Lower lobe of right lung (tissue), 2 donors: ENCODE measurements around the gene NUTF2. TPM values are rescaled to one million over a fixed set of nuclear protein-coding genes. Genes with fewer than 3 reads are reported as not detected.

ENCODE experiments used
- ATAC-seq, 2 donors: fragments of 200-7000 bp; cut with Tn5 transposase; one replicate each; pipeline ENCODE4 v1.9.1; 2020 to 2022; ENCODE audit warnings: mild to moderate bottlenecking in 2 of 2, moderate library complexity in 2 of 2
- DNase-seq: peaks from one replicate; pipeline ENCODE4 v3.0.0-alpha.2; 2020
- H3K27ac ChIP-seq: fragments of 200-600 bp; one replicate; pipeline ENCODE4 v1.8.0; 2022
- H3K27me3 ChIP-seq: fragments of 200-600 bp; one replicate; pipeline ENCODE4 v1.8.0; 2022; ENCODE audit warnings: low read depth
- H3K36me3 ChIP-seq: fragments of 200-600 bp; one replicate; pipeline ENCODE4 v1.8.0; 2022; ENCODE audit warnings: mild to moderate bottlenecking
- H3K4me1 ChIP-seq: fragments of 200-600 bp; one replicate; pipeline ENCODE4 v1.8.0; 2022
- H3K4me3 ChIP-seq: fragments of 200-600 bp; one replicate; pipeline ENCODE4 v1.8.0; 2022; ENCODE audit warnings: mild to moderate bottlenecking
- H3K9me3 ChIP-seq: fragments of 200-600 bp; one replicate; pipeline ENCODE4 v1.8.0; 2022
- intact Hi-C: fragments of 100-400 bp; cut with DNase I; formaldehyde crosslinking; loops from one replicate; pipeline ENCODE4 v1.11.0; 2022
- total RNA-seq: library from RNA; stranded (reverse); fragmentation: NEBNext Ultra II Directional; extraction: Animal tissue kit (Norgen Biotek cat#: 25700); gene quantifications from one replicate; pipeline ENCODE4 v1.2.1, GENCODE V29; 2021
- TF ChIP-seq, protein P1 (sequence below): fragments of 200-600 bp; IDR thresholded peaks from one replicate; pipeline ENCODE4 v1.8.0; 2022; ENCODE audit warnings: antibody characterized with exemption, mild to moderate bottlenecking
- donor health status: DM: no; HTN: yes; CAD: no; lungs with severe emphysema.

NUTF2 gene
- total RNA-seq, 1 donor from 2014 or later: 55.8 TPM

DNA sequence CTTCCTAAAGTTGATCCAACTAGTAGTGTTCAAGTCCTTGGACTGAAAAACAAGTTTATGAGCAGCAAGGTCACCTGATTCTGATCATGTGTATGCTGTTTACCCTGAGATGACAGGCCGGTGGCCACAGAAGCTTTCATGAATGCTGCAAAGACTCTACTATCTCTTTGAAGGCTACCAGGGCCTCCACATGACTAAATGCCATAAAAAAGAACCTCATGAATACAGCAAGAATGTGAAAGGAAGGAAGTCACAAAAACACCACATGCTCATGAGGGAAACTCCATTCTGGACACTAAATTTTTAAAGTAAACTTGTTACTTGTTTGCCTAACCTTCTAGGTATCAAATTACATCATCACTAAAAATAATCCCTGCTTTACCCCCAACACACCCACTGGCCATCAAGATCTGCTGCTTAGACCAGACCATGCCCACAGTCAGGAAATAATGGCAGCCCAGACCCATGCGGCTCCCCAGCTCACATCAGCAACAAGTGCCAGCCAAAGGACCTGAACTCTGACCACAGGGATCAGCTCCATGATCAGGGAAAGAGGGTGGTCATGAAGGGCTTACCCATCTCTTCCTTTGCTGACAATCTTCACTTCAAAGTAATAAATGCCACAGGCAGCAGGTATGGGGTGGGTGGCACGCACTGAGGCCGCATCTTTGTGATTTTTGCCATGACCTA lies 41.7 kb upstream of the NUTF2 start:
- Histone ChIP-seq H3K27ac (peak overlapping the region; percentile 84), H3K4me1 (peaks cover 34% of the 10 kb centered on the region), H3K9me3 (no peaks in the 10 kb centered on the region), H3K4me3 (peak overlapping the region; percentile 89), H3K27me3 (no peaks in the 10 kb centered on the region), H3K36me3 (peaks cover 30% of the 10 kb centered on the region)
- intact Hi-C loops: no loop called here
- DNase-seq (no peak), ATAC-seq (no peak)
- TF ChIP-seq, protein P1, sequence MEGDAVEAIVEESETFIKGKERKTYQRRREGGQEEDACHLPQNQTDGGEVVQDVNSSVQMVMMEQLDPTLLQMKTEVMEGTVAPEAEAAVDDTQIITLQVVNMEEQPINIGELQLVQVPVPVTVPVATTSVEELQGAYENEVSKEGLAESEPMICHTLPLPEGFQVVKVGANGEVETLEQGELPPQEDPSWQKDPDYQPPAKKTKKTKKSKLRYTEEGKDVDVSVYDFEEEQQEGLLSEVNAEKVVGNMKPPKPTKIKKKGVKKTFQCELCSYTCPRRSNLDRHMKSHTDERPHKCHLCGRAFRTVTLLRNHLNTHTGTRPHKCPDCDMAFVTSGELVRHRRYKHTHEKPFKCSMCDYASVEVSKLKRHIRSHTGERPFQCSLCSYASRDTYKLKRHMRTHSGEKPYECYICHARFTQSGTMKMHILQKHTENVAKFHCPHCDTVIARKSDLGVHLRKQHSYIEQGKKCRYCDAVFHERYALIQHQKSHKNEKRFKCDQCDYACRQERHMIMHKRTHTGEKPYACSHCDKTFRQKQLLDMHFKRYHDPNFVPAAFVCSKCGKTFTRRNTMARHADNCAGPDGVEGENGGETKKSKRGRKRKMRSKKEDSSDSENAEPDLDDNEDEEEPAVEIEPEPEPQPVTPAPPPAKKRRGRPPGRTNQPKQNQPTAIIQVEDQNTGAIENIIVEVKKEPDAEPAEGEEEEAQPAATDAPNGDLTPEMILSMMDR: no peak

DNA sequence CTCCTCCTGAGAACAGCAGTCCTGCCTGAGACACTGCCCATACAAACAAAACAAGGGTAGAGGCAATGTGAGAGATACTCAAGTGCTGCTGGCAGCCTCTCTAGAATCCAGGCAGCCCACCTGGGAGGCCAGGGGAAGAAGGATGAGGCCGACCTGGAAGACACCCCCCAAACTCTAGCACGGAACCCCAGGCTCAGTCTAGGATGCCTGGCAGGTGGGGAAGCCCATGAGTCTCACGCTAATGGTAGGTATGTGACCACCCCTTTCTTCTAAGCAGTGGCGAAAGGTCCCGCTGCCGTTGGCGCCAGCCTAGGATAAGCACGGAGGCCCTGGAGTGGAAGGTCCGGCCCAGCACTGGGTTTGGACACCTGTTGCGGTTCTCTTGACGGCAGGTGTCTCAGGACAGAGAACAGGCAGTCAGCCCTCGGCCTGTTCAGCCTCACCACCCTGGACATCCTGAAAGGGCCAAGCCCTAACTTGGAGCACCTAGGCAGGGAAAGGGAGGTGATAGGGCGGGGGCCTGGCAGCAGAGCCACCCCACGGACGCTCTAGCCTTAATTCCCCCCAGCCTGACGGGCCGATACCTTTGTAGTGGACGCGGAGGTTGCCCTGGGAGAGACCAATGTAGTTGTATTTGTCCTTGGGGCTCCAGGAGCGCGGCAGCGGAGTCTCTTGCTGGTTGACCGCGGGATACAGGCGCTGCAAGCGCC lies 40.9 kb upstream of the NUTF2 start:
- intact Hi-C loops: no loop called here
- ATAC-seq: peak; percentile 5 to 38
- Histone ChIP-seq H3K4me3 (peak overlapping the region; percentile 89), H3K36me3 (peaks cover 22% of the 10 kb centered on the region), H3K27me3 (no peaks in the 10 kb centered on the region), H3K4me1 (peaks cover 25% of the 10 kb centered on the region), H3K27ac (peak overlapping the region; percentile 84), H3K9me3 (no peaks in the 10 kb centered on the region)
- DNase-seq: peak; percentile 57
- TF ChIP-seq, protein P1: no peak

DNA sequence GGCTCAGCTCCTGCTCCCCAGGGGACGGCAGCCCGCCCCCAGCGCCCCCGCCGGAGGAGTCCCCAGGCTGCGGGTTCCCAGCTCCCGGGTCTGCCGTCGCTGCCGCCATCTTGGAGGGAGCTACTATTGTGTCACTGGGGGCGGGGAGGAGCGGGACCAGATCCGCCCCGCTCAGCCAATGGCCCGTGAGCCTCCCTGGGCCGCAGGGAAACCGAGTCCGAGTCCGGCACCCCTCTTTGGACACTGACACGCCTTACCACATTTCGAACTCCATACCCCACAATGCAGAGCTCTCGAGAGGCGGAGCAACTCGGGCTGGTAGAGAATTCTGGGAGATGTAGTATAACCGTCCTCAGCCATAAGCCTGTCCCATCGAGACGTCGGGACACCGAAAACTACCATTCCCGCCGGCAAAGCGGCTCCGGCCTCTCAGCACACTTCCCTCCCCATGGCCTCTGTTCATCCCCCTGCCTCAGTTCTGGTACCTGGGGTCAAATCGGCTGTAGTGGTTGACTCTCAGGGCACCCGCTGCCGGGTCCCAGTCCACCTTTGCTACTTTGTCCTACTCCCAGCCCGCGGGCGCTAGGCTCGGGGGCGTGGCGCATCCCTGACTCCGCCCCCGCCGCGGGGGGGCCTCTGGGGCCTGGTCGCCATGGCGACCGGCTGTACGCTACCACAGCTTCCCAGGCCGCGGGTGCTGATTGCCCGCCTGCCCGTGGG lies 40.1 kb upstream of the NUTF2 start, which contains the start of the genes RANBP10 and TSNAXIP1:
Gene RANBP10, minus strand, starts transcription at position 133 of the 720 bp plus-strand sequence. Its CDS starts 24 bp downstream, at position 109.
Gene TSNAXIP1, plus strand, starts transcription at position 462 of the 720 bp plus-strand sequence. CDS start 261 bp downstream, outside the sequence.
- peak; percentile 97 for DNase-seq
- TF ChIP-seq, protein P1: no peak
- intact Hi-C loops: no loop called here
- Histone ChIP-seq H3K27me3 (no peaks in the 10 kb centered on the region), H3K4me3 (peak within 1 kb of the TSS; percentile 89), H3K4me1 (peaks cover 24% of the 10 kb centered on the region), H3K9me3 (no peaks in the 10 kb centered on the region), H3K27ac (peak within 1 kb of the TSS; percentile 84), H3K36me3 (peaks cover 22% of the 10 kb centered on the region)
- ATAC-seq: peak; percentile 97 to 98

- Histone ChIP-seq H3K9me3 (no peaks in the 10 kb centered on the region), H3K27me3 (no peaks in the 10 kb centered on the region), H3K36me3 (peaks cover 18% of the 10 kb centered on the region), H3K4me1 (peaks cover 24% of the 10 kb centered on the region), H3K27ac (peak overlapping the region; percentile 84), H3K4me3 (peak overlapping the region; percentile 89)
- DNase-seq (no peak), ATAC-seq (no peak)
- intact Hi-C loops: no loop called here
- TF ChIP-seq, protein P1: no peak
Measured at GRCh38 chr16:67807148-67807682, 39.5 kb upstream of the NUTF2 start.

GRCh38 chr16:67811899-67812298 lies 34.8 kb upstream of the NUTF2 start:
- DNase-seq: no peak
- H3K27ac ChIP-seq: no peak overlapping the region
- TF ChIP-seq, protein P1: no peak
- intact Hi-C loops: no loop called here
- H3K4me3 ChIP-seq: no peak overlapping the region
- no peak for ATAC-seq
- H3K4me1 ChIP-seq: peaks cover 15% of the 10 kb centered on the region
- H3K27me3 ChIP-seq: no peaks in the 10 kb centered on the region
- no peaks in the 10 kb centered on the region for H3K36me3 ChIP-seq
- no peaks in the 10 kb centered on the region for H3K9me3 ChIP-seq
